Measurements from ENCODE around the gene FBLN2.
A peak's percentile ranks its signal among the peaks of the same experiment; 100 is the strongest.

The FBLN2 gene

GRCh38 chr3:13569201-13569600 lies 20.3 kb downstream of the FBLN2 start:
- DNase-seq = no peak

GRCh38 chr3:13569641-13570390 lies 20.9 kb downstream of the FBLN2 start:
- no peak for DNase-seq

GRCh38 chr3:13570391-13571194 lies 21.7 kb downstream of the FBLN2 start:
- no peak for DNase-seq

- DNase-seq = no peak
These were observed 22.3 kb downstream of the FBLN2 start for GRCh38 chr3:13571264-13571663.

GRCh38 chr3:13571831-13572750 lies 23.2 kb downstream of the FBLN2 start:
- no peak for DNase-seq

GRCh38 chr3:13572926-13573623 lies 24.1 kb downstream of the FBLN2 start:
- DNase-seq = no peak

- DNase-seq = no peak
These were observed 25.3 kb downstream of the FBLN2 start for GRCh38 chr3:13574083-13574797.

GRCh38 chr3:13574798-13575451 lies 26.0 kb downstream of the FBLN2 start:
- DNase-seq = peak in 1 of 2 experiments; percentile 17

GRCh38 chr3:13575459-13576061 lies 26.6 kb downstream of the FBLN2 start:
- no peak for DNase-seq

GRCh38 chr3:13577181-13578121 lies 28.5 kb downstream of the FBLN2 start:
- no peak for DNase-seq

- no peak for DNase-seq
These were observed 29.3 kb downstream of the FBLN2 start for GRCh38 chr3:13578251-13578650.

- DNase-seq = no peak
These were observed 30.1 kb downstream of the FBLN2 start for GRCh38 chr3:13579063-13579462.

GRCh38 chr3:13580256-13581023 lies 31.5 kb downstream of the FBLN2 start:
- no peak for DNase-seq

- no peak for DNase-seq
These were observed 32.8 kb downstream of the FBLN2 start for GRCh38 chr3:13581485-13582365.

GRCh38 chr3:13582366-13583250 lies 33.7 kb downstream of the FBLN2 start:
- no peak for DNase-seq

Data from stimulated activated CD4-positive, alpha-beta T cell treated with anti-CD3 and anti-CD28 coated beads, Interleukin-4, amount 100 ng/mL, for 4 hours (primary cell).